SH-SY5Y (cell line): ENCODE data around the gene DIS3L2.

Source experiments
- GATA2 ChIP-seq: IDR thresholded peaks from 2 replicates; pipeline ENCODE4 v1.6.1; 2011; ENCODE audit warnings: mild to moderate bottlenecking, low read depth, low read length
- GATA3 ChIP-seq: IDR thresholded peaks from 2 replicates; pipeline ENCODE4 v1.6.1; 2011; ENCODE audit warnings: low read depth, mild to moderate bottlenecking, low read length, moderate library complexity

DNA sequence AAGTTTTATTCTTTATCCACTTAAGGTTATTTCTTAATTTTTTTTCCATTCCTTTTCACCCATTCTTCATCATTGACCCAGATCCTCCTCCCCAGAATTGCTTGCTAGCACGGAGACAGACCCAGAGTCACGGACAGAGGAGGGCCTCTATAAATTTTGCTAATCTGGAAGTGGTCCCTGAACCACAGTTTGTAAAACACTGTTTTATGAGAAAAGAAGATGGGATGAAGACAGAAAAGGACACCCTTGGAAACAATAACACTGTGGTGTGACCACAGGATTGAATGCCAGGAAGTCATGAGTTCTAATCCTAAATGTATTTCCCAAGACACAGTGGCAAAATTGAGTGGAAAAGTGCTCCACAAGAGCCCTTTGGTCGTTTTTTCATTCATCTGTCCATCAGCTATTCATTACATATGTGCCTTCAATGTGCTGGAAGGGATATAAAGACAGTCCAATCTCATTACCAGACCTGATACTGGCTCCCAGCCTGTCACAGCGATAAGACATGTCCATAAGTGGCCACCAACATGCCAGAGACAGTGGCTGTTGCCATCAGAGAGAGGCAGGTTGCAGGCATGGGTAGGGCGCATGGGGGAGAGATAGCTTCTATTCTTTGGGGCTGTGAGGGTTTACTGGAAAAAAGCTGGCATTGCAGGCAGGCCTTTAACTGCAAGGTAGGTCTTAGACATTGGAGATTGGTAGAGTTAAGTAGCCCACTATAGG is 241.8 kb downstream of the DIS3L2 start:
- TF ChIP-seq GATA2 (no peak), GATA3 (no peak)
